Urinary bladder (tissue), 4 donors: ENCODE results near the gene MCMBP. TPM values are rescaled to one million over a fixed set of nuclear protein-coding genes. Genes with fewer than 3 reads are reported as not detected.

Experiments used
- DNase-seq: peaks from one replicate; pipeline ENCODE4 v3.0.0-alpha.2; 2015; ENCODE audit errors: extremely low spot score
- H3K27ac ChIP-seq: one replicate; pipeline ENCODE4 v1.5.1; 2013; ENCODE audit warnings: low read depth, mild to moderate bottlenecking, moderate library complexity
- H3K36me3 ChIP-seq: one replicate; pipeline ENCODE4 v1.6.1; 2013; ENCODE audit warnings: mild to moderate bottlenecking, moderate library complexity; ENCODE audit not compliant: insufficient read depth
- H3K4me1 ChIP-seq: one replicate; pipeline ENCODE4 v1.6.1; 2013; ENCODE audit warnings: mild to moderate bottlenecking, moderate library complexity; ENCODE audit not compliant: insufficient read depth
- H3K4me3 ChIP-seq: one replicate; pipeline ENCODE4 v1.5.1; 2013; ENCODE audit warnings: low read depth, low read length
- WGBS: extraction: QIAGEN DNeasy Blood & Tissue Kit; methylation state at CpG from one replicate; pipeline ENCODE4 v1.1.7; 2013; 5-methylcytosine and 5-hydroxymethylcytosine counted together
- polyA plus RNA-seq: library from polyadenylated mRNA; stranded (reverse); fragments of 200-250 nt; gene quantifications from one replicate; pipeline ENCODE4 v1.2.3, GENCODE V29; 2013
- total RNA-seq: library from RNA; depleted of rRNA; stranded (reverse); fragments of >200 nt; gene quantifications from one replicate; pipeline ENCODE4 v1.2.3, GENCODE V29; 2014
- donor health status: healthy with polysubstance abuse.
- donor health status: healthy.

Gene MCMBP
- total and polyA plus RNA-seq, 2 donors: 44.9 to 60.9 TPM

- whole genome bisulfite sequencing: 62% methylated on average over 4 of the region's 4 CpGs
- no peak for DNase-seq
- no peak overlapping the region for H3K27ac ChIP-seq
- H3K4me3 ChIP-seq: no peak overlapping the region
- H3K36me3 ChIP-seq: no peaks in the 10 kb centered on the region
- H3K4me1 ChIP-seq: no peaks in the 10 kb centered on the region
These were observed 8.6 kb downstream of the MCMBP start for GRCh38 chr10:119863951-119864565.

- Histone ChIP-seq H3K4me1 (no peaks in the 10 kb centered on the region), H3K36me3 (no peaks in the 10 kb centered on the region), H3K4me3 (no peak overlapping the region), H3K27ac (no peak overlapping the region)
- DNase-seq: no peak
- WGBS: 62% methylated on average over 1 of the region's 1 CpG
These were observed 10.1 kb downstream of the MCMBP start for GRCh38 chr10:119862524-119862923.

GRCh38 chr10:119860866-119861607 is 11.6 kb downstream of the MCMBP start:
- Histone ChIP-seq H3K4me1 (no peaks in the 10 kb centered on the region), H3K36me3 (peaks cover 5% of the 10 kb centered on the region), H3K4me3 (no peak overlapping the region), H3K27ac (no peak overlapping the region)
- no peak for DNase-seq
- 72% methylated on average over 7 of the region's 7 CpGs for WGBS

GRCh38 chr10:119859420-119860258 is 13.0 kb downstream of the MCMBP start:
- H3K36me3 ChIP-seq: peaks cover 5% of the 10 kb centered on the region
- no peak overlapping the region for H3K4me3 ChIP-seq
- no peak for DNase-seq
- H3K27ac ChIP-seq: no peak overlapping the region
- WGBS: 80% methylated on average over 1 of the region's 1 CpG
- H3K4me1 ChIP-seq: no peaks in the 10 kb centered on the region

GRCh38 chr10:119858063-119858462 is 14.6 kb downstream of the MCMBP start:
- Histone ChIP-seq H3K36me3 (peaks cover 5% of the 10 kb centered on the region), H3K4me3 (no peak overlapping the region), H3K4me1 (no peaks in the 10 kb centered on the region), H3K27ac (no peak overlapping the region)
- 53% methylated on average over 1 of the region's 1 CpG for WGBS
- no peak for DNase-seq

GRCh38 chr10:119853574-119853973 is 19.1 kb downstream of the MCMBP start:
- Histone ChIP-seq H3K27ac (no peak overlapping the region), H3K4me3 (no peak overlapping the region), H3K4me1 (no peaks in the 10 kb centered on the region), H3K36me3 (peaks cover 10% of the 10 kb centered on the region)
- WGBS: 76% methylated on average over 1 of the region's 1 CpG
- no peak for DNase-seq

GRCh38 chr10:119852822-119853221 is 19.8 kb downstream of the MCMBP start:
- 96% methylated on average over 6 of the region's 6 CpGs for WGBS
- Histone ChIP-seq H3K36me3 (peaks cover 10% of the 10 kb centered on the region), H3K4me3 (no peak overlapping the region), H3K4me1 (no peaks in the 10 kb centered on the region), H3K27ac (no peak overlapping the region)
- DNase-seq: no peak

GRCh38 chr10:119852277-119852676 is 20.4 kb downstream of the MCMBP start:
- Histone ChIP-seq H3K36me3 (peaks cover 13% of the 10 kb centered on the region), H3K27ac (no peak overlapping the region), H3K4me1 (no peaks in the 10 kb centered on the region), H3K4me3 (no peak overlapping the region)
- WGBS: 98% methylated on average over 6 of the region's 6 CpGs
- no peak for DNase-seq

- Histone ChIP-seq H3K4me3 (no peak overlapping the region), H3K36me3 (peaks cover 11% of the 10 kb centered on the region), H3K27ac (no peak overlapping the region), H3K4me1 (no peaks in the 10 kb centered on the region)
- DNase-seq: no peak
- 93% methylated on average over 3 of the region's 3 CpGs for WGBS
These were observed 22.7 kb downstream of the MCMBP start for GRCh38 chr10:119849944-119850343.

- Histone ChIP-seq H3K27ac (no peak overlapping the region), H3K36me3 (peaks cover 11% of the 10 kb centered on the region), H3K4me1 (no peaks in the 10 kb centered on the region), H3K4me3 (no peak overlapping the region)
- WGBS: 66% methylated on average over 6 of the region's 6 CpGs
- DNase-seq: no peak
These were observed 23.4 kb downstream of the MCMBP start for GRCh38 chr10:119849031-119849789.

- no peak overlapping the region for H3K4me3 ChIP-seq
- no peak overlapping the region for H3K27ac ChIP-seq
- no peaks in the 10 kb centered on the region for H3K4me1 ChIP-seq
- WGBS: 97% methylated on average over 1 of the region's 1 CpG
- DNase-seq: no peak
- peaks cover 17% of the 10 kb centered on the region for H3K36me3 ChIP-seq
These were observed 27.0 kb downstream of the MCMBP start for GRCh38 chr10:119845656-119846055.

- WGBS: 89% methylated on average over 4 of the region's 4 CpGs
- peaks cover 13% of the 10 kb centered on the region for H3K36me3 ChIP-seq
- no peak overlapping the region for H3K4me3 ChIP-seq
These were observed 38.5 kb downstream of the MCMBP start for GRCh38 chr10:119834188-119834587.

GRCh38 chr10:119832951-119833350 is 39.7 kb downstream of the MCMBP start:
- Histone ChIP-seq H3K4me1 (no peaks in the 10 kb centered on the region), H3K36me3 (peaks cover 13% of the 10 kb centered on the region), H3K27ac (no peak overlapping the region), H3K4me3 (no peak overlapping the region)
- WGBS: 95% methylated on average over 2 of the region's 2 CpGs
- no peak for DNase-seq

More at GRCh38 chr10:119834188-119834587, 38.5 kb downstream of the MCMBP start:
- Histone ChIP-seq H3K4me1 (no peaks in the 10 kb centered on the region), H3K27ac (no peak overlapping the region)
- no peak for DNase-seq
